ENCODE data around the gene CCDC88C. TPM values are rescaled to one million over a fixed set of nuclear protein-coding genes. Genes with fewer than 3 reads are reported as not detected.

The CCDC88C gene
- total RNA-seq, 1 experiment from 2014 or later, result 21.3 TPM

GRCh38 chr14:91396959-91397815 lies 20.4 kb downstream of the CCDC88C start:
- intact Hi-C loops (cut with micrococcal nuclease; ENCODE audit: unreplicated experiment) (no loop called here), in situ Hi-C loops (cut with HindIII; ENCODE audit: low pct_unique_long_range_greater_than_20kb, low sequenced_read_pairs) (no loop called here)
- Histone ChIP-seq H3K27ac (ENCODE audit: low read length) (peak overlapping the region; percentile 61; the same call in 1 of the 2 replicates), H3K27me3 (ENCODE audit: control insufficient read depth, insufficient read depth, low read length) (no peaks in the 10 kb centered on the region), H3K4me3 (ENCODE audit: low read depth in 2 of 2, low read length in 2 of 2) (no peak overlapping the region), H3K36me3 (ENCODE audit: control insufficient read depth, insufficient read depth, low read length) (no peaks in the 10 kb centered on the region), H3K4me1 (ENCODE audit: control insufficient read depth, insufficient read depth, low read length) (peaks cover 16% of the 10 kb centered on the region), H3K9me3 (ENCODE audit: control insufficient read depth, insufficient read depth, low read depth, low read length) (no peaks in the 10 kb centered on the region)
- DNase-seq (ENCODE audit: low read depth, low spot score) (no peak), ATAC-seq (peak; percentile 72)
- no peak for TF ChIP-seq TCF7L2 (IDR thresholded peaks at IDR 0.05; ENCODE audit: low read depth, low read length)
- no peak for TF ChIP-seq REST (IDR thresholded peaks at IDR 0.05; ENCODE audit: insufficient read depth in 1 of 2, low read depth in 2 of 2, low read length in 1 of 2)
- no peak for TF ChIP-seq CTCF (IDR thresholded peaks at IDR 0.05)
- TF ChIP-seq POLR2AphosphoS5 (IDR thresholded peaks at IDR 0.05; ENCODE audit: low read depth, low read length), result no peak
- no peak for TF ChIP-seq SIN3A (IDR thresholded peaks at IDR 0.05; ENCODE audit: borderline replicate concordance, insufficient read depth, low read depth, low read length)
- ChIA-PET CTCF (no interaction called here), POLR2A (no interaction called here)
- no TSS peak for BruUV-seq (replicated peaks)

- no peak for TF ChIP-seq POLR2AphosphoS5 (IDR thresholded peaks at IDR 0.05; ENCODE audit: low read depth, low read length)
- no peak for TF ChIP-seq REST (IDR thresholded peaks at IDR 0.05; ENCODE audit: insufficient read depth in 1 of 2, low read depth in 2 of 2, low read length in 1 of 2)
- TF ChIP-seq TCF7L2 (IDR thresholded peaks at IDR 0.05; ENCODE audit: low read depth, low read length), result no peak
- no peak for TF ChIP-seq CTCF (IDR thresholded peaks at IDR 0.05)
- no peak for TF ChIP-seq SIN3A (IDR thresholded peaks at IDR 0.05; ENCODE audit: borderline replicate concordance, insufficient read depth, low read depth, low read length)
- no TSS peak for BruUV-seq (replicated peaks)
- Histone ChIP-seq H3K4me1 (ENCODE audit: control insufficient read depth, insufficient read depth, low read length) (peaks cover 18% of the 10 kb centered on the region), H3K4me3 (ENCODE audit: low read depth in 2 of 2, low read length in 2 of 2) (no peak overlapping the region), H3K27ac (ENCODE audit: low read length) (no peak overlapping the region), H3K36me3 (ENCODE audit: control insufficient read depth, insufficient read depth, low read length) (no peaks in the 10 kb centered on the region), H3K27me3 (ENCODE audit: control insufficient read depth, insufficient read depth, low read length) (no peaks in the 10 kb centered on the region), H3K9me3 (ENCODE audit: control insufficient read depth, insufficient read depth, low read depth, low read length) (no peaks in the 10 kb centered on the region)
- ATAC-seq (no peak), DNase-seq (ENCODE audit: low read depth, low spot score) (no peak)
- intact Hi-C loops (cut with micrococcal nuclease; ENCODE audit: unreplicated experiment), result no loop called here
- in situ Hi-C loops (cut with HindIII; ENCODE audit: low pct_unique_long_range_greater_than_20kb, low sequenced_read_pairs), result no loop called here
- ChIA-PET CTCF (no interaction called here), POLR2A (no interaction called here)
Measured at GRCh38 chr14:91396013-91396660, 21.5 kb downstream of the CCDC88C start.
